HG03025 (cell line): ENCODE results near the gene TRMT44.

Experiments
- ATAC-seq: cut with Tn5 transposase; IDR thresholded peaks from one replicate; pipeline ENCODE4 v1.9.1; 2021; ENCODE audit warnings: mild to moderate bottlenecking, moderate library complexity; ENCODE audit not compliant: unreplicated experiment, low FRiP score

The TRMT44 gene, protein sequence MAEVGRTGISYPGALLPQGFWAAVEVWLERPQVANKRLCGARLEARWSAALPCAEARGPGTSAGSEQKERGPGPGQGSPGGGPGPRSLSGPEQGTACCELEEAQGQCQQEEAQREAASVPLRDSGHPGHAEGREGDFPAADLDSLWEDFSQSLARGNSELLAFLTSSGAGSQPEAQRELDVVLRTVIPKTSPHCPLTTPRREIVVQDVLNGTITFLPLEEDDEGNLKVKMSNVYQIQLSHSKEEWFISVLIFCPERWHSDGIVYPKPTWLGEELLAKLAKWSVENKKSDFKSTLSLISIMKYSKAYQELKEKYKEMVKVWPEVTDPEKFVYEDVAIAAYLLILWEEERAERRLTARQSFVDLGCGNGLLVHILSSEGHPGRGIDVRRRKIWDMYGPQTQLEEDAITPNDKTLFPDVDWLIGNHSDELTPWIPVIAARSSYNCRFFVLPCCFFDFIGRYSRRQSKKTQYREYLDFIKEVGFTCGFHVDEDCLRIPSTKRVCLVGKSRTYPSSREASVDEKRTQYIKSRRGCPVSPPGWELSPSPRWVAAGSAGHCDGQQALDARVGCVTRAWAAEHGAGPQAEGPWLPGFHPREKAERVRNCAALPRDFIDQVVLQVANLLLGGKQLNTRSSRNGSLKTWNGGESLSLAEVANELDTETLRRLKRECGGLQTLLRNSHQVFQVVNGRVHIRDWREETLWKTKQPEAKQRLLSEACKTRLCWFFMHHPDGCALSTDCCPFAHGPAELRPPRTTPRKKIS

DNA sequence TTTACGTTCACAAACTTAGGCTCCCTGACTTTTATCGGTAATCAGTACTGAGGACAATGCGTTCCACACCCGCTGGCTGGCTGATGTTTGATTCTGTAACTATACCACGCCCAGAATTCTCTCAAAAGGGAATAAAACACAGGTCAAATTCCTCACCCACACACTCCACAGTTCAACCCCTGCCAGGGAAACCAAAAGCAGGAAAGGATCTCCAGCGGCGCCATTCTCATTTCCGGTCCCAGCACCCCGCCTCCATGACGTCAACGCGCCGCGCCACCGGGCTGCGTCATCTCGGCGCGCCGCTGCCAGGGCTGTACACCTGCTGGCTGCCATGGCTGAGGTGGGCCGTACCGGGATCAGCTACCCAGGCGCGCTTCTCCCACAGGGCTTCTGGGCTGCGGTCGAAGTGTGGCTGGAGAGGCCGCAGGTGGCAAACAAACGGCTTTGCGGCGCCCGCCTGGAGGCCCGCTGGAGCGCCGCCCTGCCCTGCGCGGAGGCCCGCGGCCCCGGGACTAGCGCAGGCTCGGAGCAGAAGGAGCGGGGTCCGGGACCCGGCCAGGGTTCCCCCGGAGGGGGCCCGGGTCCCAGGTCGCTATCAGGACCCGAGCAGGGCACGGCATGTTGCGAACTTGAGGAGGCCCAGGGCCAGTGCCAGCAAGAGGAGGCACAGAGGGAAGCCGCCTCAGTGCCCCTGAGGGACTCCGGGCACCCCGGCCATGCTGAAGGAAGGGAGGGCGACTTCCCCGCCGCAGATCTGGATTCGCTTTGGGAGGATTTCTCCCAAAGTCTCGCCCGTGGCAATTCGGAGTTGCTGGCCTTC lies at the start of gene TRMT44, which contains the start of gene ACOX3:
Gene TRMT44, plus strand, starts transcription at position 286 of the 820 bp plus-strand sequence. Its CDS starts 46 bp downstream, at position 332.
Gene ACOX3, minus strand, starts transcription at position 232 of the 820 bp plus-strand sequence. CDS start 24,202 bp downstream, outside the sequence.
- ATAC-seq = peak; percentile 79

DNA sequence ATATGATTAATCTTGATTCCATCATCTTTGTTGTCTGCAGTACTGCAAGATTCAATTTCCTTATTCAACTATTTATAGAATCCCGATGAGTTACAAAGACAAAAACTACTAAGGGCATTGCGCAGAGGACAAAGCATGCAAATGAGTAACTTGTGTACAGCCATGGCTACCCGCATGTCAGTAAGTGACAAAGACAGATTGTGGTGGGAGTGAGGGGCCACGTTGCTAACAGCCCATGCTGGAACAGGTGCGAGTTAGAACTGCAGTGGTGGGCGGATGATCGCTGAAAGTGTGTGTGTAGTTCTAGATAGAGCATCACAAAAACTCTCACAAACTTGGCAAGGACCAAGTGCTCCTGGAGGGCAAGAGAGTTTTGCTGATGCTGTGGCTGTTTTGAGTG lies 49.5 kb upstream of the TRMT44 start:
- ATAC-seq = no peak

DNA sequence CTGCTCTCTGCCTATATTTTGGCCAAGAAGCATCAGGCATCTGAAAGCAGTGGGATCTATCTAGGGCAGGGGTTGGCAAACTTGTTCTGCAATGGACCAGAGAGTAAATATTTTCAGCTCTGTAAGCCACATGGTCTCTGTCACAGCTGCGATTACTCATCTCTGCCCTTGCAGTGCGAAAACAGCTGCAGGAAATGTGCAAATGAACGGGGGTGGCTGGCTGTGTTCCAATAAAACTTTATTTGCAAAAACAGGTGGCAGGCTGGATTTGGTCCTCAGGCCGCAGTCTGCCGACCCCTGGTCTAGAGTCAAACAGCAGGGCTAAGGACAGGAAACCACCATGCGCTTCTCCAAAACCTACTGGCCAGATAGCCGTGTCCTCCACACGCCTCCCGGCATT lies 48.6 kb upstream of the TRMT44 start:
- peak; percentile 58 for ATAC-seq

DNA sequence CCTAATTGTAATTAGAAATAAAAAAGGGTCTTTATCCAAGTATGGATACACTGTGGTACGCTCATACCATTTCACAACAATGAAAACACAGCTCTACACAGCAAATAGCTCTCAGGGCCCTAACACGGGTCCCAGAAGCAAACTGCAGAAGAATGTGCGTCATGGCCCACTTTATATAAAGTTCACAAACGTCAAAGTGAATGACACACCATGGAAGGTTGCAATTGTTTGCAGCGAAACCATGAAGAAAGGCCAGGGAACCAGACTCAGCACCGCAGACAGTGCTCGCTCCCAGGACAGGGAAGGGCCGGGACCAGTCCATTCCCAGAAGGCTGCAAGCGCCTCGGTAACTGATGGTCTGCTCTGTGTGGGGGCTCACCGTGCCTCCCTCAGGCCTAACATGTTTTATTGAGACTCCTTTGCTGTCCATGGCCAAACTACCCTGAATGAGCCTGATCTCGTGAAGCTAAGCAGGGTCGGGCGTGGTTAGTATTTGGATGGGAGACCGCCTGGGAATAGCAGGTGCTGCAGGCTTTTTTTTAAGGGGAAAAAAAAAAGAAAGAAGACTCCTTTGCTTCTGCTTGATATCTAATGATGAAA lies 47.9 kb upstream of the TRMT44 start:
- no peak for ATAC-seq

DNA sequence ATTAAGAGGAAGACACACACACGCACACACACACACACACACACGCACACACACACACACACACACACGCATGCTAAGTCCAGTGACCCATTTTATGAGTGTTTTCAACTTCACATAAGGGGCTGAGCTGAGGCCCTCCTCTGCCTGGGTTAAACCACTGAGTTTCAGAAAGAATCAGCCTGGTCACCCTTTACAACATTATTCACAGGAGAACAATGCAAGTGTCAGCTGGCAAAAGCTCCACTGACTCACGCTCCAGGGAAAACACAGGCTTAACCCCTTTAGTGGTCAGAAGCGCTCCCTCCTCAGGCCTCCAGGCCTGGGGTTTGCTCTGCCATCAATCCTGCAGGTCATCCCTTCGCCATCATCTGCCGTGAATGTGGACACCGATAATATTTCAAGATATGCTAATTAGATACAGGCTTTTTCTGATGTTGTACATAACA lies 47.0 kb upstream of the TRMT44 start:
- no peak for ATAC-seq

DNA sequence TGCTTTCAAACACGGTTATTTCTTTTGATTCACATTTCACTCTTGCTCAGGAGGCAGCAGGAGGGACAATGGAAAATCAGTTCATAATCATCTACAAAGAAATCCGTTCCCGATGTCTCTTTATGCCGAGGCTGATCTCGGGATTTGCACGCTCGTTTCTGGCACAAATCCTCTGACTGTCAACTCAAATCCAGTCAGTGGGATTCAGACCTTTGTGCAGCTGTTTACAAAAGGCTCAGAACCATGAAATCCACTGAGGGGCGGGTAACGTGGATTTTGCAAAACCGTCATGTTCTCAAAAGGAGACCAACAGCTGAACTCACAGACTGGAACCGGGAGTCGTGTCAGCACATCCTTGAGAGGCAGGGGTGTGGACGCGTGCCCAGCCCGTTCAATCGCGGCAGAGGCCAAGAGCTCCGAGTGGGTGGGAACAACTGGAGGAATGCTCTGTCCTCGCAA lies 46.5 kb upstream of the TRMT44 start:
- no peak for ATAC-seq

DNA sequence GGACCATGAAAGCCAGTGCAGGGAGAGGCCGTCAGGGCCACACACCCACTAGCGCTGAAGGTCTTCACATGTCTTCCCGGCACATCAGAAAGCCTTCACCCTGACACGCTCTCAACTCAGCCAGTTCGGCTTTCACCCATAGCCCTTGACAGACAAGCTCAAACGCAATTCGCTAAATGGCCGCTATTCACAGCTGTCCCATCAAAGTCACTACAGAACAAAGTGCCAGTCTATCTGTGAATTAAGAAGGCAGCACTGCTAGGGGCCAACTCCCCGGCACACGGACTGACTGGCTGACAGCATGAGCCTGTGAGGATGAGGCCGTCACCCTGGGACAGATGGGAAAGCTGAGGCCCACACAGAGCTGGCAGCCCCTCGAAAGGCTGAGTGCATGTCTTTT lies 45.8 kb upstream of the TRMT44 start:
- ATAC-seq = no peak

DNA sequence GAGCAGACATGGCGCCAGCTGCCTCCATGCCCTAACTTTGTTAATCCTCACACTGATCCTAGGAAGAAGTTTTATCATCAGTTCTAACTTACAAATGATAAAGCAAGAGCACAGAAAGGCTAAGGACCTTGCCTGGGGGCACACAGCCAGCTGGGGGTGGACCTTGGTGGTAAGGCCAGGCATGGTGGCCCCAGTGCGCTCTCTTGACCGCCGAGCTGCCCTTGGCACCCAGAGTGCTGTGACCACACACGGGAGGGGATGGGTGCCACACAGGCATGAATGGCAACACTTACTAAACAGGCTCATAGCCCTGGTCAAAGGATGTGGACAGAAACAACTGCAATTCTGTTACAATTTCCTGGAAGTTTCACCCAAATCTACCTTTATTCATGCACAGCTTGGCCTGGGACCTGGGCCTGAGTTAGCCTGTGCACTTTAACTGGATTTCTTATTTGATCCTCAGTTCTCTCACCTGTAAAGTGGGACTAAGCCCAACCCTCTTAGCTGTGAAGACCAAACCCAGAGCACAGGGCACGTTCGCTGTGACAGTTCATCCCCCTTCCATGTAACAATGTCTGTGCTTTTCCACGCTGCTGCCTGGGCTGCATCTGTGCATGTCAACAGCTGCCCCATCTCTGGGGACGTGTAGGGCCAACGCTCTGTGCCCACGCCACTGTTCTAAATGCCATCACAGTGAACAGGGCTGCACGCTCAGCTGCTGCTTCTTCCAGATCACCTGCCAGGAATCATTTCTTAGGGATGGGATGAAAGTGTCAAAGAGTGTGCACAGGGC lies 44.9 kb upstream of the TRMT44 start:
- no peak for ATAC-seq

DNA sequence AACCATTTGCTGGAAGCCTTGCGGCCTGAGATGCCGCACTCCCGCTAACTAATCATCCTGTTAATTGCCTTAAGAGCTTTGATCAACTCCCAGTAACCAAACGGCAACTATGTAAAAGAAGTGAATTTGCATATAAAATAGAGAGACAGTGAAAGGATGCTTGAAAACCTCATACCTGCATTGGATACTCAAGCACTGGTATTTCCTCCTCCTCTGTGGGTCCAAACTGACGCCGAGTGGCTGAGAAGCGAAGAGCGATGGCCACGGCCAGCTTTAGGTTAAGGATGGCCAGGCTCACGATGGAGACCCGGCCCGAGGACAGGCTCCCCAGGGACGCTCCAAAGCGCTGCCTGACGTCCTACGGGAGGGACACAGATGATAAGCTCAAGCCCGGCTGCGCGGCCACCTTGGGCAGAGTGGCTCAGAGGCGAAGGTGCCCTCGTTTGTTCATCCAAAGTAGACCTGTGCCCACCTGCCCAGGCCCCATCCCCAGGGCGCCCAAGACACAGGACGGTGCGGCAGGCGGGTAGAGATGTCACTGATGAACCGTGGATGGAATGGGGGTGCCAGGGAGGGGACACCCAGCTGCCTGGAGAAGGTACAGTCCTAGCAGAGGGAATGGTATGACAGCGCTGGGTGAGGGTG lies 43.7 kb upstream of the TRMT44 start:
- ATAC-seq = no peak

DNA sequence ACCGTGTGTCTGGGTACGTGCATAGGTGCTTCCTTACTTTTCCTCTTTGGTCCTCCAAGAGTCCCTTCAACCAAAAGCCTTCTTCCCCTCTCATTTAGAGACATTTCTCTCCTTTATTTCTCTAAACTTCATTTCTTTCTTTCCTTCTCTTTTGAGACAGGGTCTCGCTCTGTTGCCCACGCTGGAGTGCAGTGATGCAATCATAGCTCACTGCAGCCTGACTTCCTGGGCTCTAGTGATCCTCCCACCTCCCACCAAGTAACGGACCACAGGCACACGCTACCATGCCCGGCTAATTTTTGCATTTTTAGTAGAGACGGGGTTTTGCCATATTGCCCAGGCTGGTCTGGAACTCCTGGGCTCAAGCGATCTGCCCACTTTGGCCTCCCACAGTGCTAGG lies 42.2 kb upstream of the TRMT44 start:
- ATAC-seq = no peak

DNA sequence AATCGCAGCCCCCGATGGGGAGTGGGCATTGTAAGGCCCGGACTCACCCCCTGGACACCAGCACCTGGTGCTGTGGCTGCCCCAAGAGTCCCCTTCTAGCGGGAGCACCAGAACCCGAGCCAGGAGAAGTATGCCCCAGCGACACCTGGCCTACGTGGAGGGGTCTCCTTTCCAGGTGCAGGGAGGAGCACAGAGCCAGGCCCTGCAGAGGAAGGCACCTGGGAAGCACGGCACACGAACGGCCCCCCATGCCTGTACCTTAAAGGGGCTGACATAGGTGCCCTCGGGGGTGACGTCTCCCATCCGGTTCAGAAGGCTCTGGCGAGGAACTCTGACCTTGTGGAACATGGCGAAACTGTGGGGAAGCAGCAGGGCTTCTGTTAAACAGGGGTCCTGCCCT lies 41.3 kb upstream of the TRMT44 start:
- no peak for ATAC-seq

DNA sequence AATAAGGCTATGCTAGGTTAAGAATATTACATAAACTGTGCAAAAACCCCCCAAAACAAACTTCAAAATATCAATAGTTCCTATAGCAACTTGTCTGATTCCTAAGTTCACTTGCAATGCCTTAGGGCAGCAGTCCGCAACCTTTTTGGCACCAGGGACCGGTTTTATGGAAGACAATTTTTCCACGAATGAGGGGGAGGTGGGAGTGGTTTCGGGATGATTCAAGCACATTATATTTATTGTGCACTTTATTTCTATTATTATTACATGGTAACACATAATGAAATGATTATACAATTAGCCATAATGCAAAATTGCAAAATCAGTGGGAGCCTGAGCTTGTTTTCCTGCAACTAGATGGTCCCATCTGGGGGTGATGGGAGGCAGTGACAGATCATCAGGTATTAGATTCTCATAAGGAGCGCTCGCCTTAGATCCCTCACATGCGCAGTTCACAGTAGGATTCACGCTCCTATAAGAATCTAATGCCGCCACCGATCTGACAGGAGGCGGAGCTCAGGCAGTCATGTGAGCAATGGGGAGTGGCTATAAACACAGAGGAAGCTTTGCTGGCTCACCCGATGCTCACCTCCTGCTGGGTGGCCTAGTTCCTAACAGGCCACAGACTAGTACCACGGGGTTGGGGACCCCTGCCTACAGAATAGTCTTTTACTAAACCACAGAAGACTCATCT lies 39.8 kb upstream of the TRMT44 start:
- no peak for ATAC-seq

DNA sequence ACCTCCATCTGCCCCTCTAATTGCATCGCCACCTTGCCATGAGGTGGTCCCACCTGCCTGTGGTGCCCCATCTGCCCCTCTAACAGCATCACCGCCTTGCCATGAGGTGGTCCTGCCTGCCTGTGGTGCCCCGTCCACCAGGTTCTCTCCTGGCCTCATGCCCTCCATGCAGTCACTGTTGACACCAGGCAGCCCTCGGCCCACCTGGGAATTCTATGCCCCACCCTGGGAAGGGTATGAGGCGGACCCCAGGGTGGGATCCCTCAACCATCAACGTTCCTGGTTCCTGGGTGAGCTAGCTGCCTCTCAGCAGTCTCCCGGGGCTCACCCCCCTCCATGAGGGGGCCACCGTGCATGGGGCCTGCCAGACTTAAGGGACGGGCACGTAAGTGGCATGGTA lies 38.9 kb upstream of the TRMT44 start:
- ATAC-seq = no peak

DNA sequence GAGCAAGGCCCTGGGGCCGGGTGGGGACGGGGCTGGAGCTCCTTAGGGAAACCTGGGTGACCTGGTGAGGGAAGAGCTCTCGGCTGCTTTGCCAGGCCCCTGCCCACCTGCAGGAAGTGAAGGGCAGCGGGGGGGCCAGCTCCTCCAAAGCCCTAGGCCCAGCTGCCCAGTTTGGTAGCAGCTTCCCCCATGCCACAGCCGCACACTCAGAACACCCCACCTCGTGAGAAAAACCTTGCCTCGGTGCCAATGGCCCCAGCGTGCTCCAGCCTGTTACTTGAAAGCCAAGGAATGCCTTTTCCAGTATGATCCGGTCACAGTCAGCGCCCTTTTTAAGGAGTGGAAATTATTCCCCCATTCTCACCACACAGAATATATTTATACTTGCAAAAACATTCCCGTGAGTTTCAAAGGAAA lies 38.4 kb upstream of the TRMT44 start:
- ATAC-seq = no peak

DNA sequence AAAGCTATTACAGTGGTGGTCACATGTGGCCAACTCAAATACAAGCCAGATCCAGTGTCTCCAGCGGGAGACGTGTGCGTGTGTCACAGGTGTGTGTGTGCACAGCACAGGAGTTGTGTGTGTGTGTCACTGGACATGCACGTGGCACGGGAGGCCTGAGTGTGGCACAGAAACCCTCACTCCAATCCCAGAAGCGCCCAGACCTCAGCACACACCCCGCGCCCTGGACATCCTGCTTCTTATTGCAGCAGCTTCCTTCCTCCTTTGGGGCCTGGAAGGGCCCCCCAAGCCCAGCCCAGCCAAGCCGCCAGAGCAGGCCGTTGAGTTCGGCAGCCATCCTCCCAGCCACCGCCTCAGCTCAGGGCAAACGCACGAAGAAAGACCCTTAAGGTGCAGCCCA lies 37.9 kb upstream of the TRMT44 start:
- ATAC-seq = no peak

DNA sequence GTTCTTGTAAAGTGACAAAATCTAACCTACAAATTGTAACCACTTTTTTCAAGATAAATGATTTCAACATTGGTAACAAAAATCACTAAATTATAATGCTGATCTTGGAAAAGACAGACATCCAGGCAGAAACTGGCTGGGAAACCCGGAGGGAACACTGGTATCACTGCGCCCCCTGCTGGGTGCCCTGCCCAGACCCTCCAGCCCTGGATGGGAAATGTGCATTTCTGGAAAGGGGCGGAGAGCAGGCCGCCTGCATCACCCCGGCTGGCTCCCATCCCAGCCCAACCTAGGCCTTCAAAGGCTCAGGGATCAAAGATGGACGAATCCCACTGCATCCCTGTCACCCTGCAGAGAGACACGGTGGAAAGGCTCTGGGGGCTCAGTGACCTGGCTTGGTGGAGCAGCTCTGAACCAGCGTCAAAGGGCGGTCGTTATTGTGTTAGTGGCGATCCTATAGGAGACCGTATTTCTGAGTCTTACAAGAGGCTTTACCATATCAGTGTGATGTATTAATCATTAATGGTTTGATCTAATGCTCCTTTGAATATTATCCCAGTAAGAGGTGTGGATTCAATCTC lies 37.3 kb upstream of the TRMT44 start:
- ATAC-seq = no peak

DNA sequence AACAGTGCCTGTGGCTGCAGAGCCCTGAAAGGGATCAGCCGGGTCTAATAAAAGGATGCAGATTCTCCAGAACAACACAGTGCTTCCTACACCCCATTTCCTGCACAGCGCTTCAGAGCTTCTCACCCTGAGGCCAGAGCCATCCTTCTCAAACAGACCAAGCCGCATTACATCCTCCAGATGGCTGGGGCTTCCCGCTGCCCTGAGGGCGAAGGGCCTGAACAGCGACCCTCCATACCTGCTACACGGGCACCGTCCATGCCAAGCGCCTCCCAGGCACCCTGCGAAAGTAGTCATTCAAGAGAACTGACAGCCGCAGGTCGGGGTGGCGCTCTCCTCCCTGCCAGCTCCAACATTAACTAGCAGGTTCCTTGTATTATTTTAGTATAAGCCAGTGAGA lies 36.6 kb upstream of the TRMT44 start:
- ATAC-seq = no peak
